Effector memory CD4-positive, alpha-beta T cell (primary cell): ENCODE results near the gene KIF18B.

Experiments used
- DNase-seq, 3 donors: peaks; one replicate each; pipeline ENCODE4 v3.0.0-alpha.2; 2020
- H3K27ac ChIP-seq: 2 replicates; pipeline ENCODE4 v1.7.0; 2013; ENCODE audit warnings: mild to moderate bottlenecking, low read length, moderate library complexity; ENCODE audit not compliant: insufficient read depth, poor library complexity, severe bottlenecking
- H3K27me3 ChIP-seq: replicated peaks from 2 replicates; pipeline ENCODE4 v1.7.0; 2013; ENCODE audit warnings: mild to moderate bottlenecking, low read length; ENCODE audit not compliant: insufficient read depth, control insufficient read depth, poor library complexity, severe bottlenecking
- H3K36me3 ChIP-seq: 2 replicates; pipeline ENCODE4 v1.7.0; 2013; ENCODE audit warnings: mild to moderate bottlenecking, low read length, moderate library complexity; ENCODE audit not compliant: control insufficient read depth, insufficient read depth
- H3K4me1 ChIP-seq: 2 replicates; pipeline ENCODE4 v1.7.0; 2013; ENCODE audit warnings: low read length, mild to moderate bottlenecking; ENCODE audit not compliant: control insufficient read depth, insufficient read depth, poor library complexity, severe bottlenecking
- H3K4me3 ChIP-seq: 2 replicates; pipeline ENCODE4 v1.7.0; 2013; ENCODE audit warnings: low read length, low read depth, mild to moderate bottlenecking; ENCODE audit not compliant: insufficient read depth, poor library complexity, severe bottlenecking
- H3K9me3 ChIP-seq: 2 replicates; pipeline ENCODE4 v1.7.0; 2013; ENCODE audit warnings: mild to moderate bottlenecking, low read length, moderate library complexity; ENCODE audit not compliant: control insufficient read depth

Gene KIF18B

DNA sequence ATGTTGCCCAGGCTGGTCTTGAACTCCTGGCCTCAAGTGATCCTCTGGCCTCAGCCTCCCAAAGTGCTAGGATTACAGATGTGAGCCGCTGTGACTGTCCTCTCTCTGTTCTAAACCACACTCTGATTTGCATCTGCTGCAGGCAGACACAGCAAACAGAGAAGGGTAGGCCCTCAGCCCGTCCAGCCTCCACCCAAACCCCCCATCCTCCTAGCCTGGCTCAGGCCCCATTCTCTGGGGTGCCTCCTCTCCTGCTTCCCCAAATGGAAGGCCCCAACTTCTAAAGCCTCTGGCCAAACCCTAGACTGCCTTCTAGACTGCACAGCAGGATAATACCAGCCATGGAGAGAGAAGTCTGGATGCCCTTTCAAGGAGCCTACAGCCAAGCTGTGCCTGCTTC, 28.2 kb downstream of the KIF18B start:
- H3K36me3 ChIP-seq, result no peaks in the 10 kb centered on the region
- H3K27me3 ChIP-seq, result peaks cover 5% of the 10 kb centered on the region
- H3K27ac ChIP-seq, result no peak overlapping the region
- H3K4me3 ChIP-seq, result no peak overlapping the region
- no peak for DNase-seq
- no peaks in the 10 kb centered on the region for H3K9me3 ChIP-seq
- no peaks in the 10 kb centered on the region for H3K4me1 ChIP-seq

DNA sequence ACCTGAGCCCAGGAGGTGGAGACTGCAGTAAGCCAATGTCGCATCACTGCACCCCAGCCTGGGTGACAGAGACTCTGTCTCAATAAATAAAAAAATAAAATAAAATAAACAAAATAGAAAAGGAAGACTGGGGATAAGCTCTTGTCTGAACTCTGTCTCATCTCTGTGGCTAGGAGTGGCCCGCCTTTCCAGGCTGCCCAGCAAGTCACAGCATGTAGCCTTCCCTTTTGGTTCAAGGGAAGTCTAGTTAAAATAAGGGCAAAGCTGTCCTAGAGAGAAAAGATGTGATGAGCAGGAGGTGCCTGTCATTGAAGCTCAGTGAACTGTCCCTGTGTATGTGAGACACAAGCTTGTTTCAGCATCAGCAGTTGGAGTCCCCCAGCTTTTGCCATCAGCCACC, 29.6 kb downstream of the KIF18B start:
- Histone ChIP-seq H3K4me3 (no peak overlapping the region), H3K4me1 (no peaks in the 10 kb centered on the region), H3K27me3 (peaks cover 5% of the 10 kb centered on the region)

DNA sequence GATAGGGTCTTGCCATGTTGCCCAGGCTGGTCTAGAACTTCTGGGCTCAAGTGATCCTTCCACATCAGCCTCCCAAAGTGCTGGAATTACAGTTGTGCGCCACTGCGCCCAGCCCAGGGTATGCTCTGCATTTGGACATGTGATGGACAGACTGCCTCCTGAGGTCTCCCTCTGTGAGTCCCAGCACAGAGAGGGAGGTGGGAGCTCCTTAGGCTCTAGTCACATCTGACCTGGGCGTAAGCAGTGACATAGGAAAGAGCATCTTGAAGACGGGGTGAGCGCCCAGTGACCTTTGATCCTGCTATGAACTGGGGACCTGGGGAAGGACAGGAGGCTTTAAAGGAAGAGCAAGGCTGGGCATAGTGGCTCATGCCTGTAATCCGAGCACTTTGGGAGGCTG, 30.1 kb downstream of the KIF18B start:
- no peaks in the 10 kb centered on the region for H3K9me3 ChIP-seq
- H3K27me3 ChIP-seq, result peaks cover 5% of the 10 kb centered on the region
- no peak for DNase-seq
- no peak overlapping the region for H3K4me3 ChIP-seq
- no peaks in the 10 kb centered on the region for H3K36me3 ChIP-seq
- H3K27ac ChIP-seq, result no peak overlapping the region
- no peaks in the 10 kb centered on the region for H3K4me1 ChIP-seq

More for the DNA sequence above, 29.6 kb downstream of the KIF18B start:
- Histone ChIP-seq H3K27ac (no peak overlapping the region), H3K9me3 (no peaks in the 10 kb centered on the region), H3K36me3 (no peaks in the 10 kb centered on the region)
- DNase-seq, result no peak

DNA sequence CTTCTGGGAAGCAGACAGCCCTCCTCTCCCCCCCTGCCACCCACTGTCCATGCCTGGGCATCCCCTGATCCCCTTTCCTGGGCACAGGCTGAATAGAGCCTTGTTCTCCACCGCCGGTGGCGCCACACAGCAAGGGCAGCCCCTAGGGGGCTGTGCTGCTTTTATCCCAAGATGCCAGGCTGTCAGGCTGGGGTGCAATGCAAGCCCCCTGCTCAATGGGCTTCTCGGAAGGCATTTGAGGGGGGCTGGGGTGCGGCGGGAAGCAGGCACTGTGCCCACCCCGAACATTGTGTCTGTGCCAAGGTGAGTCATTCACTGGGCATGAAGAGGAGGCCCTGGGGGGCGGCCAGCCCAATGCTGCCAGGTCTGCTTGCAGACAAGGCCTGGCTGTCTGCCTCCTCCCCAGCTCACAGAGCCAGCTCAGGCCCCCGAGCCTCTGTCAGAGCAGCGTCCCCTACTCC, 30.8 kb downstream of the KIF18B start:
- DNase-seq, result no peak
- Histone ChIP-seq H3K27me3 (peaks cover 2% of the 10 kb centered on the region), H3K9me3 (no peaks in the 10 kb centered on the region), H3K36me3 (no peaks in the 10 kb centered on the region), H3K4me3 (no peak overlapping the region), H3K4me1 (no peaks in the 10 kb centered on the region), H3K27ac (no peak overlapping the region)

DNA sequence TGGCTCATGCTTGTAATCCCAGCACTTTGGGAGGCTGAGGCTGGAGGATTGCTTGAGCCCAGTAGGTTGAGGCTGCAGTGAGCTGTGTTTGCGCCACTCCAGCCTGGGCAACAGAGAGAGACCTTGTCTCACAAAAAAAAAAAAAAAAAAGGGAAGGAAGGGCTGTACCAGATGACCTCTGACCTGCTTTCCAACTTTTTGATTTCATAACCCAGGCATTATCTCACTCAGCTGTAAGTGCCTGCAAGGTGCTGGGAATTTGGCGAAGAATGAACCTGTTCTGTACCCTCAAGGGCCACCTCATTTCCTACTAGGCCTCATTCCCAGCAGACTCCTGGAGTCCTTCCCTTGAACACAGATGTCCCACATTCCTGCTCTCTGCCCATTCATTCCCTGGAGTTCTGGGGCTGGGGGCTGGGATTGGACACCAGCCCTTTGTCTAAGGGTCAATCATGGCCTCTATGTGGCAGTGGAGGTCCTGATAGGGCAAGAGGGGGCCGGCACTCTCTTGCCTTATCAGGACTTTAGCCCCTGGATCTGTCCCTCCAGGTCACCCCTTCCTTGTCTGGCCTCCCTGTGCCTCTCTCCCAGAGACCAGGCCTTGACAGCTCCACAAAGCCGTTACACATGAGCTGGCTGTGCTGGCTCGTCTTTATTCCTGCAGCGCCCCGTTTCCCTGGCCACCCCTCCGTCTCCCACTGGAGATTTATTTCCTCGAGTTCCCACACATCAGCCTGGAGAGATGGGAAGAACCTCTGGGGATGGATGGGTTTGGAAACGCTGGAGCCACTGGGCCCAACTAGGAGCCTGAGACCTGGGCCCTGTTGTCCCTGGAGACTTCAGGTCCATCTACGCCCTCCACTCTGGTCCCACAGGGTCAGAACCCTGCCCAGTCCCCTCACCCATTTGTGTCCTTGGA, 31.5 kb downstream of the KIF18B start:
- H3K9me3 ChIP-seq, result no peaks in the 10 kb centered on the region
- H3K4me1 ChIP-seq, result peaks cover 5% of the 10 kb centered on the region
- H3K27ac ChIP-seq, result no peak overlapping the region
- H3K27me3 ChIP-seq, result peaks cover 8% of the 10 kb centered on the region
- no peak overlapping the region for H3K4me3 ChIP-seq
- no peak for DNase-seq
- H3K36me3 ChIP-seq, result no peaks in the 10 kb centered on the region

DNA sequence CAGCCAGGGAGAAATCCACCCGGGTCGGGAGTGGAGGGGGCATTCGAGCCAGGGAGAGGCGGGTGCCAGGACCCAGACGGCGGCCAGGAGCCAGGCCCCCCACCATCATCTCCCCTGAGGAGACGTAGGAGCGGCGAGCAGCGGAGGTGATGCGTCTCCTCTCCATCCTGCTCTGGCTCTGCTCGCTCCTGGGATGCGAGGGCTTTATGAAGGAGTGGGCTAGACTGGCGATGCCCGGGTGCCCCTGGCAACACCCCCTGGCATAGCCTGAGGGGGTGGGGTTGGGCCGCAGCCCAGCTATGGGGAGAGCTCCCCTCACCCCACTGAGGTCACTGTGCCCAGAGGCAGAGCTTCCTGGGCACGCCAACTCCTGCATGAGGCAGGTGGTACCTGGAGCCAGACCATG, 32.2 kb downstream of the KIF18B start, which contains the start of gene GFAP:
TSS of gene GFAP (minus strand) at position 180 of the 406 bp plus-strand sequence. CDS start at position 166, 14 bp downstream.
- H3K9me3 ChIP-seq, result no peaks in the 10 kb centered on the region
- DNase-seq, result no peak
- H3K27me3 ChIP-seq, result peaks cover 11% of the 10 kb centered on the region
- no peaks in the 10 kb centered on the region for H3K36me3 ChIP-seq
- peaks cover 8% of the 10 kb centered on the region for H3K4me1 ChIP-seq
- H3K4me3 ChIP-seq, result no peak within 1 kb of the TSS
- H3K27ac ChIP-seq, result no peak within 1 kb of the TSS

DNA sequence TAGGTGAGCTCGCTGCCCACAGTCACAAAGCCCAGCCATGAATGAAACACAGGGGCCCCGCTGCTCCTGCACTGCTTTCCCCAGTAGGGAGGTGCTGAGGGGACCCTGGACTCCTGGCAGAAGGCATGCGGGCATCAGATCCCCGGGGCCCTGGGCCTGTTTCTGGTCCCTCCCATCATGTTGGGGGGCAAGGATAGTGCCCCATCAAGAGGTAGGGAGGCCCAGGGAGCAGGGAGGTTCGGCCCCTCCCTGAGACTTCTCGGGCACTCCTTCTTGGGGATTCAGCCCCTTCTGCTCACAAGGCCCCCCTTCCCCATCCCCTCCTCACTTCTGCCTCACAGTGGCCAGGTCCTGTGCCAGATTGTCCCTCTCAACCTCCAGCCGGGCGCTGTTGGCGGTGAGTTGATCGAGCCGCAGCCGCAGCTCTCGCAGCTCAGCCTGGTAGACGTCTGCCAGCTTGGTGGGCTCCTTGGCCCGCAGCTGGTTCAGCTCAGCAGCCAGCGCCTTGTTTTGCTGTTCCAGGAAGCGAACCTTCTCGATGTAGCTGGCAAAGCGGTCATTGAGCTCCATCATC, 32.8 kb downstream of the KIF18B start:
- Histone ChIP-seq H3K9me3 (no peaks in the 10 kb centered on the region), H3K4me3 (no peak overlapping the region), H3K27ac (no peak overlapping the region), H3K27me3 (peaks cover 11% of the 10 kb centered on the region), H3K4me1 (peaks cover 8% of the 10 kb centered on the region), H3K36me3 (no peaks in the 10 kb centered on the region)
- no peak for DNase-seq

DNA sequence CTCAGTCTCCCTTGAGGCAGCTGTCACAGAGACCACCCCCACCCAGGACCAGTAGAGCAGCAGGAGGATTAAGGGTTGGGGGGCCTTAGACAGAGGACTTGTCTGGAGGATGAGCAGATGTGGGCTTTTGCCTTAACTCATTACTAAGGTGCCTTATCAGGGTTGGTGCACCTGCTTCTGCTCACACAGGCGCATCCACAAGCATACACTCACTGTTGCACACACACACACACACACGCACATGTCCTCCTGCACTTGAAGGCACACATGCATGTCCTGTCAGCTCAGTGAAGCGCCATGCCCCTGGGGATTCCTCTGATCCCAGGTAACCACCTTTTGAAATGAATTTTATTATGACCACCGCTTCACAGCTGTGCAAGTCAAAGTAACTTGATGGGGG, 33.4 kb downstream of the KIF18B start:
- Histone ChIP-seq H3K4me1 (peaks cover 8% of the 10 kb centered on the region), H3K27me3 (peaks cover 11% of the 10 kb centered on the region), H3K4me3 (no peak overlapping the region), H3K36me3 (no peaks in the 10 kb centered on the region), H3K27ac (no peak overlapping the region), H3K9me3 (no peaks in the 10 kb centered on the region)
- no peak for DNase-seq

DNA sequence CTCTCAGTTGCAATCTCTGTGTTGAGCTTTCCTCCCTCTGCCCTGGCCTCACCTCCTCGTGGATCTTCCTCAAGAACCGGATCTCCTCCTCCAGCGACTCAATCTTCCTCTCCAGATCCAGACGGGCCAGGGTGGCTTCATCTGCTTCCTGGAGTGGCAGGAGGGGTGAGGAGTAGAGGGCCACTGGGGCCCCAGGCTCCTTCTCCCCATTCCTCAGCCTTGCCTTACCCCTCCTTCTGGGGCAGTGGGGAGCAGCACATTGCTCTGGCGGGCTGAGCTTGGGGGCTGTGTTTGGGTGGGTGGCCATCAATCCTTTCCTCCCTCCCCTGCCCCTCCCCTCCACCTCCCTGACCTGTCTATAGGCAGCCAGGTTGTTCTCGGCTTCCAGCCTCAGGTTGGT, 33.9 kb downstream of the KIF18B start:
- Histone ChIP-seq H3K4me1 (peaks cover 8% of the 10 kb centered on the region), H3K36me3 (no peaks in the 10 kb centered on the region), H3K4me3 (no peak overlapping the region), H3K9me3 (no peaks in the 10 kb centered on the region), H3K27me3 (peaks cover 11% of the 10 kb centered on the region), H3K27ac (no peak overlapping the region)
- no peak for DNase-seq
